HG03354 (cell line): Measurements from ENCODE around the gene SRF.

ENCODE experiments used
- ATAC-seq: cut with Tn5 transposase; IDR thresholded peaks from one replicate; pipeline ENCODE4 v1.9.1; 2021; ENCODE audit warnings: mild to moderate bottlenecking; ENCODE audit not compliant: unreplicated experiment, poor library complexity, severe bottlenecking

The SRF gene

GRCh38 chr6:43204271-43205105 is 33.4 kb downstream of the SRF start:
- ATAC-seq: no peak

DNA sequence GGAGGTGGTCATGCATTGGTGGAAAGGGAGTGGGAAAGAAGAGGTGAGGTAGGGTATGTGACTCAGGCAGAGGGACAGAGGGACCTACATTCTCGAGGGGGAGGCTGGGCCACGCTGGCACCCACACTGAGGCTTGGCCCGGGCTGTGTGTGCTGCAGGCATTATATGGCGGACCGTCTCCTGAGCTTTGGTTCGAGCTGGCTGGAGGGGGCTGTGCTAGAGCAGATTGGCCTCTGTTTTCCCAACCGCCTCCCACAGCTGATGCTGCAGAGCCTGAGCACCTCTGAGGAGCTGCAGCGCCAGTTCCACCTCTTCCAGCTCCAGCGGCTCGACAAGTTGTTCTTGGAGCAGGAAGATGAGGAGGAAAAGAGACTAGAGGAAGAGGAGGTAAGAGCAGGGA is 34.8 kb downstream of the SRF start:
- ATAC-seq: no peak

DNA sequence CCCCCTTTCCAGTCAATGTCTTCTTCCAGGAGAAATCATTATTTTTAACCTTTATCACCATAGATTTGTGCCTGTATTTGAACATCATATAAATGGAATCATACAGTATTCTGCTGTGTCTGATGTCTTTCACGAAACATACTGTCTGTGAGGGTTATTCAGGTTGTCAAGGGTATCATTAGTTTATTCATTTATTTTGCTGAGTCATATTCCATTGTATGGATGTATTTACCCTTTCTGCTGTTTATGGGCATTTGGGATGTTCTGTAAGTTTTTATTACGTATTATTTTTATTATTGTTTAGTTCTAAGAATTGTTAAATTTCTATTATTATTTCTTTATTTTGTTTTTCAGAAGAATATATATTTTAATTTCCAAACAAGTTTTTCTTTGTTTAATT is 36.2 kb downstream of the SRF start:
- no peak for ATAC-seq

- no peak for ATAC-seq
Observed at GRCh38 chr6:43211955-43212354, 40.9 kb downstream of the SRF start.

GRCh38 chr6:43213431-43213830 is 42.4 kb downstream of the SRF start:
- ATAC-seq: no peak

- no peak for ATAC-seq
Observed at GRCh38 chr6:43215066-43215465, 44.0 kb downstream of the SRF start.

GRCh38 chr6:43216200-43216599 is 45.1 kb downstream of the SRF start:
- no peak for ATAC-seq

DNA sequence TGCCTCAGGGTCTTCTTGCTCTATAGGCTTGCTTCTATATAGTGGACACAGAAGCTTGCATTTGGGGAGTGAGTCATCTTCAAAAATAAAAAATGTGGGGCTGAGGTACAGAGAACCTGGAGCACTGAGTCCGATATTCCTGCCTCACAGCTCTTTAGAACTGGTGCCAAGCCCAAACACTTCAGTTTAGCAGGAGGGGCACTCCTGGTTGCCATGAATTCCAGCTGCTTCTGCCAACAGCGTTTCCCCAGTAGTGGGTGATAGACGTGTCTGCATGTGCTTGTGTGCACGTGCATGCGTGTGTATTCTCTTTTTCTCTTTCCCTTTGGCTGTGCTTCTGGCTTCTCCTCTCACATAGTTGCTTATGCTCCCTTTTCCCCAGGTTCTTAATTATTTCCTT is 46.3 kb downstream of the SRF start:
- no peak for ATAC-seq

DNA sequence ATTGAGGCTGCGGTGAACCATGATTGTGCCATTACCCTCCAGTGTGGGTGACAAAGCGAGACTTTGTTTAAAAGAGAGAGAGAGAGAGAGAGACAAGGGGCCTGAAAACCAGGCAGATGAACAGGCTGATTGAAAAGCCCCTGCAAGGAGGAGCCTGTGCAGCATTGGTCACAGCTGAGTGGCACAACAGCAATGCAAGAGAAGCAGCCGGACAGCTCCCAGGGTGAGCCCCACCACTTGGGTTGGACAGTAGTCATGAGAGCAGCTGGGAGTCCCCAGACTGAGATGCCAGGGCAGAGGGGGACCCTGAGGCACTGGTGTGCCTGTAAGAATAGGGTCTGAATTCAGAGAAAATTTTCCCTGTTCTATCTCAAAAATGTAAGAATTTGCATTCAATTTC is 48.0 kb downstream of the SRF start:
- ATAC-seq: no peak

GRCh38 chr6:43219814-43220213 is 48.7 kb downstream of the SRF start:
- no peak for ATAC-seq

GRCh38 chr6:43220439-43220951 is 49.4 kb downstream of the SRF start:
- no peak for ATAC-seq

GRCh38 chr6:43221046-43221972 is 50.2 kb downstream of the SRF start:
- no peak for ATAC-seq

GRCh38 chr6:43222418-43223059 is 51.5 kb downstream of the SRF start:
- no peak for ATAC-seq

DNA sequence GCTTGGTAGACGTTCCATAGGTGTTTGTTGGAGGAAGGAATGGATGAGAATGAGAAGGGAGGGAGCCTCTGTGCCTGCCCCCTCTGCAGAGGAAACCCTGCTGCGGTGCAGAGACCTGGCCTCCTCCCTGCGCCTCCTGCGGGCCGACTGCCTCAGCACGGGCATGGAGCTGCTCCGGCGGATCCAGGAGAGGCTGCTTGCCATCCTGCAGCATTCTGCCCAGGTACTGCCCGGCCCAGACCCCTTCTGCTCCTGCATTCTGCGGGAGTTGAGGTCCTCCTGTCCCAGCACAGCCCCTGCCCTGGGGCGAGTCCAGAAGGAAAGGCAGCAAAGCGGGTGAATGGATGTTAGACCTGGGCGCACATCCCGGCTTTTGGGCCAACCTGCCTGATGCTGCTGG is 52.1 kb downstream of the SRF start:
- ATAC-seq: no peak

GRCh38 chr6:43226192-43226851 is 55.3 kb downstream of the SRF start:
- ATAC-seq: no peak

GRCh38 chr6:43228951-43229802 is 58.1 kb downstream of the SRF start, which contains the start of gene DNPH1:
TSS of gene DNPH1 (minus strand) at chr6:43229481. CDS start at chr6:43229456, 25 bp downstream.
- ATAC-seq: peak; percentile 73

GRCh38 chr6:43229803-43230620 is 58.9 kb downstream of the SRF start:
- no peak for ATAC-seq

DNA sequence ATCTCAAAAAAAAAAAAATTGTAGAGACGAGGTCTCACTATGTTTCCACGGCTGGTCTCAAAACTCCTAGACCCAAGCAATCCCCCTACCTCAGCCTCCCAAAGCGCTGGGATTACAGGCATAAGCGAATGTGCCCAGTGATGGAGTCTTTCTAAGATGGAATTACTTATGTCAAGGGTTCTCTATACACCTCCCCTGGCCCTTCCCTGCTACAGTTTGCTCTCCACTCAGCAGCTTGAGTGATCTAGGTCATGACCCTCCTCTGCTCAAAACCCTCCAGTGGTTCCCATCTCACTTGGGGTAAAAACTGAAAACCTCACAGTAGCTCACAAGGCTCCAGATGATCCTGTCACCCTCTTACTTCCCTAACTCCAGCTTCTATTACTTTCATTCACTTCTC is 60.0 kb downstream of the SRF start:
- no peak for ATAC-seq
